ENCODE measurements around the gene ALPK3. TPM values are rescaled to one million over a fixed set of nuclear protein-coding genes. Genes with fewer than 3 reads are reported as not detected.

Gene ALPK3
- total and polyA plus RNA-seq, 9 of the 15 experiments (the other 6 are each of a cell fraction or from before 2014, with no cell fraction given): 0.04 to 1.0 (median 0.07) TPM; not detected in 2

DNA sequence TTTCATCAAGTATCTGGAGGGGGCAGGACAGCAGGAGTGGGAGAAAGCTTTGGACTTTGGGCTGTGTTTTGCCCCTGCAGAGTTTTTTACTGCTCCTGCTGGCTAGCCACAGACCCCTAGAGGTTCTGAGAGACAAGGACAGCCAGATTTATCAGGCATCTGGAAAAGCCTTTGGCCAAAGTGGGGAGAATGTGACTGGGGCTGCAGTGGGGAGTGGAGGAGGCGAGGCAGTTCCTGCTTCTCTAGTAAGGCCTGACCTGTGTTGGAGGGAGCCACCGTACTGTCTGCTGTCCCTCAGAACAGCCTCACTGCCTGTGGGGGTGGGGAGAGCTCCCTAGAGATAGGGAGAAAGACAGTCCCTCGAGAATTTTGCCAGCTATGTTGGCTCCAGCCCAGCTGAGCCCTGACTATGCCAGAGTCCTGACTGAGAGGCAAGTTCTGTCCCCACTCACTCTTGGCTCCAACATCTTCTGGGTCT lies 2.2 kb downstream of the ALPK3 start:
- WGBS (ENCODE audit: insufficient coverage, low coverage, missing lambda C conversion rate): 29% methylated on average over 3 of the region's 3 CpGs
- intact Hi-C loops (cut with micrococcal nuclease) (no loop called here), in situ Hi-C loops (cut with MboI) (no loop called here)
- H4K20me1 ChIP-seq (replicated peaks; ENCODE audit: control insufficient read depth, insufficient read depth, low read length): no peaks in the 10 kb centered on the region
- FAIRE-seq (peak; percentile 78), DNase-seq (ENCODE audit: extremely low read depth in 1 of 4, low spot score in 3 of 4) (peak in 2 of 4 experiments; percentile 33 to 46), ATAC-seq (peak; percentile 50)
- H3K4me3 ChIP-seq: no peak overlapping the region
- no TSS peak for BruUV-seq (replicated peaks)
- H3K4me1 ChIP-seq (replicated peaks in 1 of 2; ENCODE audit: control insufficient read depth in 2 of 2, insufficient read depth in 2 of 2, low read length in 2 of 2): peaks cover 24 to 33% of the 10 kb centered on the region in 2 experiments
- no peaks in the 10 kb centered on the region for H3K9me1 ChIP-seq (ENCODE audit: control insufficient read depth, insufficient read depth, low read length)
- no peak overlapping the region for H3K27ac ChIP-seq (ENCODE audit: extremely low read depth, low read depth, low read length)
- no peak overlapping the region for H3K4me2 ChIP-seq (ENCODE audit: insufficient read depth, low read length)
- ChIA-PET POLR2A (interaction anchor here (0.6 to 2.8 kb wide), 7 partner anchors 10 to 221 kb away, joined by 3 to 13 read pairs (median 3); no protein-coding TSS in a partner anchor), CTCF (ENCODE audit: low intra/inter-chr PET ratio) (no interaction called here)
- H2AFZ ChIP-seq (ENCODE audit: low read depth, low read length): peak overlapping the region; percentile 95
- TF ChIP-seq ZBTB7A (IDR thresholded peaks at IDR 0.05; ENCODE audit: borderline replicate concordance, control insufficient read depth, low read depth, low read length): 0 out of 2 replicates have a peak, but pooled peaks have one; percentile 16
- TF ChIP-seq, protein P1, sequence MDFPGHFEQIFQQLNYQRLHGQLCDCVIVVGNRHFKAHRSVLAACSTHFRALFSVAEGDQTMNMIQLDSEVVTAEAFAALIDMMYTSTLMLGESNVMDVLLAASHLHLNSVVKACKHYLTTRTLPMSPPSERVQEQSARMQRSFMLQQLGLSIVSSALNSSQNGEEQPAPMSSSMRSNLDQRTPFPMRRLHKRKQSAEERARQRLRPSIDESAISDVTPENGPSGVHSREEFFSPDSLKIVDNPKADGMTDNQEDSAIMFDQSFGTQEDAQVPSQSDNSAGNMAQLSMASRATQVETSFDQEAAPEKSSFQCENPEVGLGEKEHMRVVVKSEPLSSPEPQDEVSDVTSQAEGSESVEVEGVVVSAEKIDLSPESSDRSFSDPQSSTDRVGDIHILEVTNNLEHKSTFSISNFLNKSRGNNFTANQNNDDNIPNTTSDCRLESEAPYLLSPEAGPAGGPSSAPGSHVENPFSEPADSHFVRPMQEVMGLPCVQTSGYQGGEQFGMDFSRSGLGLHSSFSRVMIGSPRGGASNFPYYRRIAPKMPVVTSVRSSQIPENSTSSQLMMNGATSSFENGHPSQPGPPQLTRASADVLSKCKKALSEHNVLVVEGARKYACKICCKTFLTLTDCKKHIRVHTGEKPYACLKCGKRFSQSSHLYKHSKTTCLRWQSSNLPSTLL (IDR thresholded peaks at IDR 0.05): no peak
- TF ChIP-seq, protein P2, sequence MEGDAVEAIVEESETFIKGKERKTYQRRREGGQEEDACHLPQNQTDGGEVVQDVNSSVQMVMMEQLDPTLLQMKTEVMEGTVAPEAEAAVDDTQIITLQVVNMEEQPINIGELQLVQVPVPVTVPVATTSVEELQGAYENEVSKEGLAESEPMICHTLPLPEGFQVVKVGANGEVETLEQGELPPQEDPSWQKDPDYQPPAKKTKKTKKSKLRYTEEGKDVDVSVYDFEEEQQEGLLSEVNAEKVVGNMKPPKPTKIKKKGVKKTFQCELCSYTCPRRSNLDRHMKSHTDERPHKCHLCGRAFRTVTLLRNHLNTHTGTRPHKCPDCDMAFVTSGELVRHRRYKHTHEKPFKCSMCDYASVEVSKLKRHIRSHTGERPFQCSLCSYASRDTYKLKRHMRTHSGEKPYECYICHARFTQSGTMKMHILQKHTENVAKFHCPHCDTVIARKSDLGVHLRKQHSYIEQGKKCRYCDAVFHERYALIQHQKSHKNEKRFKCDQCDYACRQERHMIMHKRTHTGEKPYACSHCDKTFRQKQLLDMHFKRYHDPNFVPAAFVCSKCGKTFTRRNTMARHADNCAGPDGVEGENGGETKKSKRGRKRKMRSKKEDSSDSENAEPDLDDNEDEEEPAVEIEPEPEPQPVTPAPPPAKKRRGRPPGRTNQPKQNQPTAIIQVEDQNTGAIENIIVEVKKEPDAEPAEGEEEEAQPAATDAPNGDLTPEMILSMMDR (IDR thresholded peaks at IDR 0.05 in 2 of 3, conservative IDR thresholded peaks at IDR 0.05 in 1 of 3; ENCODE audit: insufficient read depth in 2 of 3, low read depth in 1 of 3, low read length in 3 of 3): peak in 2 of 3 experiments; percentile 23 to 34; a peak in 3 of 6 replicates
- no peaks in the 10 kb centered on the region for H3K79me2 ChIP-seq (ENCODE audit: control insufficient read depth, insufficient read depth, low read length)
- H3K9ac ChIP-seq (ENCODE audit: insufficient read depth in 1 of 2, low read depth in 2 of 2, low read length in 2 of 2): peak overlapping the region in 1 of 2 experiments; percentile 73; a peak in 1 of 4 replicates
- no peaks in the 10 kb centered on the region for H3K36me3 ChIP-seq (ENCODE audit: control insufficient read depth, insufficient read depth, low read length)
- no peaks in the 10 kb centered on the region for H3K27me3 ChIP-seq (ENCODE audit: control insufficient read depth in 2 of 2, insufficient read depth in 2 of 2, low read length in 2 of 2)
- no peaks in the 10 kb centered on the region for H3K9me3 ChIP-seq (replicated peaks; ENCODE audit: control insufficient read depth, insufficient read depth, low read depth, low read length)

Data from K562 (cell line).